Neuronal stem cell (in vitro differentiated cells): ENCODE results near the gene XK.

Experiments
- DNase-seq: peaks from one replicate; pipeline ENCODE4 v3.0.0-alpha.2; 2013; ENCODE audit warnings: low spot score
- H2AFZ ChIP-seq: one replicate; pipeline ENCODE4 v1.6.1; 2013; ENCODE audit warnings: mild to moderate bottlenecking, low read length, inconsistent platforms
- H2AK5ac ChIP-seq: 2 replicates; pipeline ENCODE4 v1.6.1; 2013; ENCODE audit warnings: low read depth, mild to moderate bottlenecking, inconsistent platforms, low read length, moderate library complexity, mixed read lengths
- H2BK120ac ChIP-seq: 2 replicates; pipeline ENCODE4 v1.6.1; 2013; ENCODE audit warnings: low read depth, mild to moderate bottlenecking, inconsistent platforms, low read length, moderate library complexity, mixed read lengths
- H2BK12ac ChIP-seq: one replicate; pipeline ENCODE4 v1.6.1; 2013; ENCODE audit warnings: low read length, inconsistent platforms
- H2BK15ac ChIP-seq: 2 replicates; pipeline ENCODE4 v1.6.1; 2013; ENCODE audit warnings: mild to moderate bottlenecking, low read length, inconsistent platforms, mixed read lengths
- H2BK5ac ChIP-seq: one replicate; pipeline ENCODE4 v1.6.1; 2013; ENCODE audit warnings: inconsistent platforms, mild to moderate bottlenecking, low read length, moderate library complexity
- H3K14ac ChIP-seq: one replicate; pipeline ENCODE4 v1.6.1; 2013; ENCODE audit warnings: low read length, inconsistent platforms
- H3K18ac ChIP-seq: 2 replicates; pipeline ENCODE4 v1.6.1; 2013; ENCODE audit warnings: low read length, inconsistent platforms
- H3K23ac ChIP-seq: 2 replicates; pipeline ENCODE4 v1.6.1; 2013; ENCODE audit warnings: low read depth, mild to moderate bottlenecking, mixed read lengths, low read length, inconsistent platforms; ENCODE audit not compliant: poor library complexity
- H3K27ac ChIP-seq: replicated peaks from 3 replicates; pipeline ENCODE4 v1.5.1; 2013; ENCODE audit warnings: low read length, inconsistent platforms
- H3K27me3 ChIP-seq, 3 experiments: 2 replicates each; pipeline ENCODE4 v1.6.1; 2013; ENCODE audit warnings: low read length in 3 of 3, mild to moderate bottlenecking in 2 of 3, inconsistent platforms in 1 of 3, low read depth in 1 of 3, mixed read lengths in 1 of 3, moderate library complexity in 1 of 3; ENCODE audit not compliant: control insufficient read depth in 3 of 3, insufficient read depth in 3 of 3
- H3K36me3 ChIP-seq, 2 donors: replicated peaks in 1 of 2; 2 replicates each; pipeline ENCODE4 v1.6.1; 2013; ENCODE audit warnings: low read length in 2 of 2; ENCODE audit not compliant: control insufficient read depth in 2 of 2, insufficient read depth in 2 of 2
- H3K4ac ChIP-seq: 2 replicates; pipeline ENCODE4 v1.6.1; 2013; ENCODE audit warnings: inconsistent platforms, mild to moderate bottlenecking, low read length, moderate library complexity
- H3K4me1 ChIP-seq, 2 donors: 1 replicate in 1 of 2; 2 replicates in 1 of 2; pipeline ENCODE4 v1.6.1; 2013; ENCODE audit warnings: low read length in 2 of 2, low read depth in 1 of 2; ENCODE audit not compliant: control insufficient read depth in 2 of 2, insufficient read depth in 1 of 2
- H3K4me2 ChIP-seq: one replicate; pipeline ENCODE4 v1.6.1; 2013; ENCODE audit warnings: mild to moderate bottlenecking, low read length, inconsistent platforms; ENCODE audit not compliant: insufficient read depth, poor library complexity, severe bottlenecking
- H3K4me3 ChIP-seq, 2 donors: 2 replicates each; pipeline ENCODE4 v1.5.1; 2013; ENCODE audit warnings: low read length in 2 of 2, mild to moderate bottlenecking in 2 of 2, inconsistent platforms in 1 of 2, moderate library complexity in 1 of 2
- H3K79me1 ChIP-seq: one replicate; pipeline ENCODE4 v1.6.1; 2013; ENCODE audit warnings: low read depth, mild to moderate bottlenecking, inconsistent platforms, low read length, moderate library complexity
- H3K9ac ChIP-seq: one replicate; pipeline ENCODE4 v1.6.1; 2013; ENCODE audit warnings: mild to moderate bottlenecking, low read depth, low read length, inconsistent platforms; ENCODE audit not compliant: poor library complexity
- H3K9me3 ChIP-seq, 2 donors: replicated peaks in 1 of 2; 2 replicates each; pipeline versions ENCODE3 to v1.6.1; 2013; ENCODE audit warnings: low read length in 2 of 2, mild to moderate bottlenecking in 2 of 2, inconsistent platforms in 1 of 2, low read depth in 1 of 2, mixed read lengths in 1 of 2, moderate library complexity in 1 of 2; ENCODE audit not compliant: control insufficient read depth in 2 of 2, insufficient read depth in 1 of 2
- H4K8ac ChIP-seq: one replicate; pipeline ENCODE4 v1.6.1; 2013; ENCODE audit warnings: low read depth, mild to moderate bottlenecking, inconsistent platforms, low read length, moderate library complexity
- H4K91ac ChIP-seq: one replicate; pipeline ENCODE4 v1.6.1; 2013; ENCODE audit warnings: low read length, low read depth, mild to moderate bottlenecking, inconsistent platforms; ENCODE audit not compliant: poor library complexity
- WGBS, 2 donors: extraction: QIAGEN DNeasy Blood & Tissue Kit; methylation state at CpG; one replicate each; pipeline ENCODE4 v1.1.7; 2013; ENCODE audit warnings: missing lambda C conversion rate in 2 of 2, mixed read lengths in 1 of 2; ENCODE audit not compliant: insufficient read length in 2 of 2, insufficient replicate concordance in 1 of 2; ENCODE audit errors: extremely low coverage in 2 of 2; 5-methylcytosine and 5-hydroxymethylcytosine counted together

XK gene

DNA sequence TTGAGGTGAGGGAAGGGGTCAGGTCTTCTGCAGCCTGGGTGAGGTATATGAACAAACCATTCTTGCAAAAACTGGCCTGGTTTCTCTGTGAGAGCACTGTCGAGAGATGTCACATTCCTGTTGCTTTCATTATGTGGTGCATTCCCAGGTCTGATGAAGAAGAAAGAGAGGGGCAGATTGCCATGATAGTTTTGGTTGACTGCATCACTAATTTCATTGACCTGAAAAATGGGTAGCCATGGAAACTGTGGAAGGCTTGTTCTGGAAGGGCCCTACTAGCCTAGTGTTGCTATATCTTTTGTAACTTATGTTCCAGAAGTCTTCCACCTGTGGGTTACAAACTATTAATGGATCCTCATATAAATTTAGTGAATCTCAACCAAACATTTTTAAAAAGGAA lies 61.4 kb downstream of the XK start:
- no peak overlapping the region for H2BK120ac ChIP-seq
- no peaks in the 10 kb centered on the region for H3K4me1 ChIP-seq
- no peak overlapping the region for H3K18ac ChIP-seq
- no peak overlapping the region for H3K27ac ChIP-seq
- WGBS, 2 donors: no CpG with 5 or more reads among the region's 1 CpG
- H3K4me2 ChIP-seq: no peak overlapping the region
- H3K79me1 ChIP-seq: no peaks in the 10 kb centered on the region
- no peak overlapping the region for H3K4ac ChIP-seq
- H3K9me3 ChIP-seq: no peaks in the 10 kb centered on the region
- H4K91ac ChIP-seq: no peak overlapping the region
- H3K4me3 ChIP-seq: no peak overlapping the region
- no peak overlapping the region for H2AFZ ChIP-seq
- no peak overlapping the region for H3K23ac ChIP-seq
- DNase-seq: no peak
- no peak overlapping the region for H2AK5ac ChIP-seq
- H2BK15ac ChIP-seq: no peak overlapping the region
- no peak overlapping the region for H3K9ac ChIP-seq
- no peaks in the 10 kb centered on the region for H3K36me3 ChIP-seq
- H3K14ac ChIP-seq: no peak overlapping the region
- H4K8ac ChIP-seq: no peak overlapping the region
- H2BK5ac ChIP-seq: no peak overlapping the region
- no peaks in the 10 kb centered on the region for H3K27me3 ChIP-seq
- H2BK12ac ChIP-seq: no peak overlapping the region

DNA sequence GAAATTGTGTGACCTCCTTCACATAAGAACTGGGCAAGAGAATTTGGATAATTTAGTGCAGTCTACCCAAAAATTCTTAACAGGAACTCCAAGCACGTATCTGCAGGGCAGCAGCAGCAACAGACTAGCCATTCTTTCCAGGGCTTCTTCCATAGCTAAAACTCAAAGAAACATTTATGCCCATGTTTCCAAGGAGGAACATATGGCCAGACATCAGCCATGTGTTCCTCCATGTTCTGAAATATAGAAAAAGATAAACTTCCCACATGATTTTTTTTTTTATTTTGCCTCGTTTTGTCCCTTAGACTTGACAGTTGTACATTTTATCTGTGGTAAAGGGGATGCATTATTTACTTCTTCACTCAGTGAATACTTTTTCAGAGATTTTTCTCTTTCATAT lies 66.7 kb downstream of the XK start:
- Histone ChIP-seq H2BK12ac (no peak overlapping the region), H3K4me2 (no peak overlapping the region), H3K27me3 (no peaks in the 10 kb centered on the region), H3K14ac (no peak overlapping the region), H3K9me3 (no peaks in the 10 kb centered on the region), H3K4me3 (no peak overlapping the region), H3K36me3 (no peaks in the 10 kb centered on the region), H3K4ac (no peak overlapping the region), H4K91ac (no peak overlapping the region), H2BK120ac (no peak overlapping the region), H3K27ac (no peak overlapping the region), H3K18ac (no peak overlapping the region), H2AK5ac (no peak overlapping the region), H2AFZ (no peak overlapping the region), H3K4me1 (no peaks in the 10 kb centered on the region), H4K8ac (no peak overlapping the region), H3K79me1 (no peaks in the 10 kb centered on the region), H3K23ac (no peak overlapping the region), H2BK15ac (no peak overlapping the region), H3K9ac (no peak overlapping the region), H2BK5ac (no peak overlapping the region)
- DNase-seq: no peak
- WGBS, 2 donors: no CpG with 5 or more reads among the region's 2 CpGs

DNA sequence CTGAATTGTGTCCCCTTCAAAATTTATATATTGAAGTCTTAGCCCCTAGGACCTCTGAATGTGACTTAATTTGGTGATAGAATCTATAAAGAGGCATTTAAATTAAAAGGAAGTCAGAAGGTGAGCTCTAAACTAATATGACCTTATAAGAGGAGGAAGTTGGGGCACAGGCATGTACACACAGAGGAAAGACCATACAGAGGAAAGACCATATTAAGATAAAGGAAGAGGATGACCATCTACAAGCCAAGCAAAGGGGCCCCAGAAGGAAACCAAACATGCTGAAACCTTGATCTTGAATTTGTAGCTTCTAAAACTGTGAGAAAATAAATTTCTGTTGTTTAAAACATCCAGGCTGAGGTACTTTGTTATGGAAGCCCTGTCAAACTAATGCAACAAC lies 67.3 kb downstream of the XK start:
- H3K4me2 ChIP-seq: no peak overlapping the region
- H3K9ac ChIP-seq: no peak overlapping the region
- no peak overlapping the region for H3K14ac ChIP-seq
- H3K79me1 ChIP-seq: no peaks in the 10 kb centered on the region
- H3K4me3 ChIP-seq: no peak overlapping the region
- no peak overlapping the region for H2BK12ac ChIP-seq
- no peak overlapping the region for H2BK5ac ChIP-seq
- no peaks in the 10 kb centered on the region for H3K36me3 ChIP-seq
- H3K9me3 ChIP-seq: no peaks in the 10 kb centered on the region
- H2AFZ ChIP-seq: no peak overlapping the region
- no peak overlapping the region for H2AK5ac ChIP-seq
- no peak overlapping the region for H4K8ac ChIP-seq
- H3K23ac ChIP-seq: no peak overlapping the region
- no peak overlapping the region for H2BK120ac ChIP-seq
- H2BK15ac ChIP-seq: no peak overlapping the region
- H3K4ac ChIP-seq: no peak overlapping the region
- H4K91ac ChIP-seq: no peak overlapping the region
- H3K18ac ChIP-seq: no peak overlapping the region
- H3K27me3 ChIP-seq: no peaks in the 10 kb centered on the region
- no peak overlapping the region for H3K27ac ChIP-seq
- no peak for DNase-seq
- H3K4me1 ChIP-seq: no peaks in the 10 kb centered on the region

DNA sequence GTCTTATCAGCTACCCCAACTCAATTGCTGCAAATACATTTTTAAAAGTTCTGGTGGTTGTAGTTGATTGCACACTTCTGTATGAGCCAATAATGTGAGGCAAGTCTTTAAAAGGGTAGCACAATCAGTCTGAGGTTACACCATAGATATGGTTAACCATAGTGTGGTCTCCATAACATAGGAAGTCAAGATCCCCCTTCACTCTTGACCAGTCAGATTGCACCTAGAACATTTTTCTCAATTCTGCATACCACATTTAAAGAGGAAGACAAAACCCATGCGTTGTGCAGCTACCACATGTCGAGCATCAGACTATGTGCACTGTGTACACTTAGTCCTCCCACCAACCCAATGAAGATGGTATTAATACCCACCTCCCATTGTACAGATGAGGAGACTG lies 67.8 kb downstream of the XK start:
- no peak overlapping the region for H2BK15ac ChIP-seq
- H2BK5ac ChIP-seq: no peak overlapping the region
- no peak overlapping the region for H2BK12ac ChIP-seq
- no peak overlapping the region for H2BK120ac ChIP-seq
- H3K23ac ChIP-seq: no peak overlapping the region
- H3K79me1 ChIP-seq: no peaks in the 10 kb centered on the region
- H3K9ac ChIP-seq: no peak overlapping the region
- H3K4ac ChIP-seq: no peak overlapping the region
- no peak overlapping the region for H3K4me2 ChIP-seq
- no CpG with 5 or more reads among the region's 2 CpGs for WGBS, 2 donors
- no peak for DNase-seq
- H3K27me3 ChIP-seq: no peaks in the 10 kb centered on the region
- no peaks in the 10 kb centered on the region for H3K4me1 ChIP-seq
- H2AFZ ChIP-seq: no peak overlapping the region
- H4K8ac ChIP-seq: no peak overlapping the region
- H3K9me3 ChIP-seq: no peaks in the 10 kb centered on the region
- H3K18ac ChIP-seq: no peak overlapping the region
- no peak overlapping the region for H3K14ac ChIP-seq
- H4K91ac ChIP-seq: no peak overlapping the region
- no peak overlapping the region for H2AK5ac ChIP-seq
- no peak overlapping the region for H3K27ac ChIP-seq
- H3K4me3 ChIP-seq: no peak overlapping the region
- H3K36me3 ChIP-seq: no peaks in the 10 kb centered on the region
